HepG2 (cell line): Measurements from ENCODE around the gene SLC13A5. TPM values are rescaled to one million over a fixed set of nuclear protein-coding genes. Genes with fewer than 3 reads are reported as not detected.

Source experiments
- ATAC-seq: fragments of 200-7000 bp; cut with Tn5 transposase; 3 replicates; pipeline ENCODE4 v1.9.1; 2020; ENCODE audit warnings: mild to moderate bottlenecking, moderate library complexity
- BruUV-seq: library from RNA; stranded (reverse); fragments of 400-500 nt; replicated peaks from 2 replicates; lab custom pipeline; 2021; lab: Mats Ljungman, UMichigan
- CTCF ChIA-PET: fragments of 300-600 bp; formaldehyde crosslinking; extraction: SDS; loops from one replicate; lab custom pipeline; 2021; ENCODE audit warnings: low total read pairs, inconsistent platforms, low intra/inter-chr PET ratio; lab: Yijun Ruan, JAX
- POLR2A ChIA-PET: fragments of 350-600 bp; sonication (Branson Sonifier 250); formaldehyde crosslinking; loops from one replicate; lab custom pipeline; 2020; ENCODE audit warnings: antibody characterized with exemption, inconsistent platforms; lab: Yijun Ruan, JAX
- DNase-seq: peaks from one replicate; pipeline ENCODE4 v3.0.0-alpha.2; 2015; ENCODE audit warnings: low spot score
- FAIRE-seq: peaks from 3 replicates; lab custom pipeline; 2011; peaks lifted over from hg19 to GRCh38; lab: Jason Lieb, UNC
- H2AFZ ChIP-seq: one replicate; pipeline ENCODE4 v1.6.1; 2011; ENCODE audit warnings: low read length, inconsistent platforms
- H3K27ac ChIP-seq: fragments of 300-600 bp; 3 replicates; pipeline ENCODE4 v1.8.0; 2011; ENCODE audit warnings: mixed run types, mild to moderate bottlenecking, mixed read lengths, low read length, inconsistent platforms; ENCODE audit not compliant: insufficient read depth; ENCODE audit errors: extremely low read length
- H3K27me3 ChIP-seq, 2 experiments: fragments of 200-600 bp in 1 of 2; 2 replicates in 1 of 2; 3 replicates in 1 of 2; pipeline versions ENCODE4 v1.6.0 to v1.8.0; 2011; ENCODE audit warnings: low read length in 2 of 2, mild to moderate bottlenecking in 2 of 2, moderate library complexity in 2 of 2, inconsistent platforms in 1 of 2; ENCODE audit not compliant: insufficient read depth in 2 of 2, control insufficient read depth in 1 of 2
- H3K36me3 ChIP-seq, 2 experiments: fragments of 200-600 bp in 1 of 2; replicated peaks in 1 of 2; 2 replicates in 1 of 2; 3 replicates in 1 of 2; pipeline versions ENCODE4 v1.5.1 to v1.8.0; 2011; ENCODE audit warnings: low read length in 2 of 2, inconsistent platforms in 1 of 2; ENCODE audit not compliant: insufficient read depth in 2 of 2, control insufficient read depth in 1 of 2
- H3K4me1 ChIP-seq: 2 replicates; pipeline ENCODE4 v1.5.1; 2012; ENCODE audit warnings: low read length, inconsistent platforms; ENCODE audit not compliant: insufficient read depth
- H3K4me2 ChIP-seq: 2 replicates; pipeline ENCODE4 v1.6.0; 2011; ENCODE audit warnings: low read depth, low read length, inconsistent platforms
- H3K4me3 ChIP-seq, 3 experiments: fragments of 200-600 bp in 1 of 3; sonication (generic), shearing (Covaris generic) in 1 of 3; replicated peaks in 1 of 3; 2 replicates each; pipeline ENCODE4 v1.5.1; 2011 to 2016; ENCODE audit warnings: low read length in 3 of 3, inconsistent platforms in 2 of 3, low read depth in 2 of 3, mild to moderate bottlenecking in 2 of 3, control low read depth in 1 of 3, mixed read lengths in 1 of 3; ENCODE audit not compliant: insufficient read depth in 1 of 3
- H3K79me2 ChIP-seq: one replicate; pipeline ENCODE4 v1.6.1; 2011; ENCODE audit warnings: low read length, inconsistent platforms; ENCODE audit not compliant: insufficient read depth
- H3K9ac ChIP-seq: 2 replicates; pipeline ENCODE4 v1.6.0; 2011; ENCODE audit warnings: mild to moderate bottlenecking, low read depth, low read length, inconsistent platforms; ENCODE audit not compliant: insufficient read depth
- H3K9me3 ChIP-seq: 2 replicates; pipeline ENCODE4 v1.5.1; 2012; ENCODE audit warnings: mild to moderate bottlenecking, low read length
- H4K20me1 ChIP-seq: 2 replicates; pipeline ENCODE4 v1.6.0; 2011; ENCODE audit warnings: inconsistent platforms, mild to moderate bottlenecking, low read length, moderate library complexity; ENCODE audit not compliant: insufficient read depth
- BRCA1 ChIP-seq: sonication (generic); formaldehyde crosslinking; IDR thresholded peaks from 2 replicates; pipeline ENCODE4 v1.4.0; 2020; ENCODE audit warnings: missing genetic modification reagents
- CCDC6 ChIP-seq: sonication (generic); formaldehyde crosslinking; IDR thresholded peaks from 2 replicates; pipeline ENCODE4 v1.8.1; 2022; ENCODE audit warnings: mild to moderate bottlenecking, missing genetic modification reagents, moderate library complexity
- EEA1 ChIP-seq: sonication (generic); formaldehyde crosslinking; IDR thresholded peaks from 2 replicates; pipeline ENCODE4 v1.5.1; 2020; ENCODE audit warnings: mild to moderate bottlenecking, missing genetic modification reagents, borderline replicate concordance
- MED1 ChIP-seq: sonication (generic); formaldehyde crosslinking; IDR thresholded peaks from 2 replicates; pipeline ENCODE4 v1.4.0; 2020; ENCODE audit warnings: missing genetic modification reagents
- ZC3H13 ChIP-seq: sonication (generic); formaldehyde crosslinking; IDR thresholded peaks from 2 replicates; pipeline ENCODE4 v1.8.1; 2023; ENCODE audit warnings: mild to moderate bottlenecking, missing genetic modification reagents, moderate library complexity
- ZFX ChIP-seq: sonication (generic); formaldehyde crosslinking; IDR thresholded peaks from 2 replicates; pipeline ENCODE4 v1.4.0; 2020; ENCODE audit warnings: mild to moderate bottlenecking, low read depth, missing genetic modification reagents, moderate library complexity
- WGBS: methylation state at CpG from one replicate; pipeline ENCODE4 v1.1.6; 2017; ENCODE audit warnings: low lambda C conversion rate; 5-methylcytosine and 5-hydroxymethylcytosine counted together
- in situ Hi-C: cut with HindIII; loops from 2 replicates; pipeline ENCODE4 v1.10.0; 2017; ENCODE audit warnings: low pct_unique_long_range_greater_than_20kb; ENCODE audit not compliant: extremely low pct_ligation_motif_present
- intact Hi-C: fragments of 100-400 bp; cut with micrococcal nuclease; formaldehyde crosslinking; loops from one replicate; pipeline ENCODE4 v1.10.0; 2022; ENCODE audit not compliant: unreplicated experiment
- polyA plus RNA-seq, 8 experiments: library from polyadenylated mRNA; depleted of rRNA in 3 of 8; stranded (reverse) in 7 of 8; unstranded in 1 of 8; fragments of >200 nt; fragmentation: Illumina TruSeq in 4 of 8; extraction: Trizol in 4 of 8; gene quantifications; 2 replicates each; pipeline versions ENCODE4 v1.2.1 to v1.2.3, GENCODE V29; 2011 to 2016; ENCODE audit warnings: low read depth in 4 of 8, missing spikeins in 1 of 8, mixed read lengths in 1 of 8; ENCODE audit not compliant: insufficient read depth in 1 of 8
- total RNA-seq, 5 experiments: library from RNA; depleted of rRNA; stranded (reverse); fragments of >200 nt; fragmentation: Illumina TruSeq; extraction: Trizol; gene quantifications; 2 replicates each; pipeline ENCODE4 v1.2.3, GENCODE V29; 2016; ENCODE audit warnings: low read depth in 1 of 5
- TF ChIP-seq, protein P1 (sequence below): sonication (generic); formaldehyde crosslinking; IDR thresholded peaks from 2 replicates; pipeline ENCODE4 v1.9.0; 2022; ENCODE audit warnings: missing genetic modification reagents, mild to moderate bottlenecking, borderline replicate concordance
- TF ChIP-seq, protein P2 (sequence below): sonication (generic); formaldehyde crosslinking; IDR thresholded peaks from 2 replicates; pipeline ENCODE4 v1.4.0; 2020; ENCODE audit warnings: missing genetic modification reagents
- TF ChIP-seq, protein P3 (sequence below): sonication (generic); formaldehyde crosslinking; IDR thresholded peaks from 2 replicates; pipeline ENCODE4 v1.4.0; 2020; ENCODE audit warnings: missing genetic modification reagents, low read depth, mild to moderate bottlenecking, borderline replicate concordance
- TF ChIP-seq, protein P4 (sequence below): IDR thresholded peaks from 2 replicates; pipeline ENCODE4 v1.6.1; 2018; ENCODE audit warnings: missing genetic modification reagents, mild to moderate bottlenecking, missing compliant biosample characterization
- TF ChIP-seq, protein P5 (sequence below): IDR thresholded peaks from 2 replicates; pipeline ENCODE4 v1.6.1; 2012; ENCODE audit warnings: inconsistent platforms
- TF ChIP-seq, protein P6 (sequence below): sonication (generic); formaldehyde crosslinking; IDR thresholded peaks from 2 replicates; pipeline ENCODE4 v1.5.0; 2020; ENCODE audit warnings: missing genetic modification reagents

SLC13A5 gene
- total and polyA plus RNA-seq, 2 of the 13 experiments (the other 11 are each of a cell fraction or from before 2014, with no cell fraction given) = 42.8 to 310 TPM

DNA sequence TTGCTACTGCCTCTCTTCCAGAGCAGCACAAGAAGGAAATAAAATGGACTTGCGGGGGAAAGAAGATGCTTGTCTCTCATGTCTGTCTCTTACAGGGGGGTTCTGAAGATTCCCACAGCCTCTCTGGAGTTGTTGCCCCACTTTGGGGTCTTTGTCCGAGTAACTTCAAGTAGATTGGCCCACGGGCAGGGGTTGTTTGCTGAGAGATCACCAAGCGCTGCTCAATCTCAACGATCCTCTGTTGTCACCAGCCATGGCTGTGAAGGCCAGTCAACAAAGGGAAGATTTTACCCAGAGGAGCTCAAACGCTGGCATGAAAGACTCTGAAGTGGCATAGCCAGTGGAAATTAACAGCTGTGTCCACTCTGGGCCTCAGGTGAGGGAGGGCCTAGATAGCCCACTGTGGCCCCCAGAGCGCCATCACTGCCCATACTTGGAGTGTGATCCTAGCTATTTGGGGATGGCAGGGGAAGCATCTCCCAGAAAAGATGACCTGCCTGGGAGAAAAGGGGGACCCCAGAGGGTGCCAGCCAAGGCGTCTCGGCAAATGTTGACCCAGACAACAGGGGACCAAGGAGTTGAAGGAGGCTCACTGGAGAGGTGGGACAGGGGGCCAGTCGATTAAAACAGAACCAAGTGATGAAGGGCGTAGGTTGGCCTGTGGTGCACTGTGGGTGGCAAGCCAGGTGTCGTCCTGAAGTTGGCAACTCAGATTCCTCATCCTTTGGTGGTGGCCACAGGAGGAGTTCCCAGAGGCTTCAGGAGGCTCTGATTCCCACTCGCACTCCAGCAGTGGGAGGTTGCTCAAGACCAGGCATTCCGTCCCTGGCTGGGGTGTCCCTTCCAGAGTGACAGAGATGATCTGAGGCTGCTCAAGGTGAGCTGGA lies 28.0 kb downstream of the SLC13A5 start (continued):
- TF ChIP-seq ZFX (CRISPR knock-in tag) (0 out of 2 replicates have a peak, but pooled peaks have one; percentile 11), EEA1 (no peak)

DNA sequence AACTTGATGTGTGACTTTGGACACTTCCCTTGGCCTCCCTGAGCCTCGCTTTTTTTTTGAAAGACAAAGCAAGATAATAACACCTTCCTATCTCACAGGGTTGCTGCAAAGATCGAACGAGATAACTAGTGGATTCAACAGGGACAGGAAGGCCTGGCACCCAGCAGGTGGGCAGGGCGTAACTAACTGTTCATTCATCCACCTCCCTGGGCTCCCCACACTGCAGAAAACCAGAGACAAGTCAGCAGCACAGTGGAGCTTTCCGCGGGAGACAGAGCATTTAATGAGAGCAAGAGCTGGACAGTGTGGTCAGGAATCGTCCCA lies 28.7 kb downstream of the SLC13A5 start:
- H3K79me2 ChIP-seq = no peaks in the 10 kb centered on the region
- 76% methylated on average over 7 of the region's 7 CpGs for whole genome bisulfite sequencing
- H3K4me2 ChIP-seq = no peak overlapping the region
- H3K36me3 ChIP-seq = peaks cover 0 to 13% of the 10 kb centered on the region in 2 experiments; a peak in 3 of 5 replicates
- DNase-seq = no peak
- no peak overlapping the region for H3K4me3 ChIP-seq
- FAIRE-seq = no peak
- peak overlapping the region; percentile 36 for H3K27ac ChIP-seq
- no peaks in the 10 kb centered on the region for H4K20me1 ChIP-seq
- H3K9me3 ChIP-seq = no peaks in the 10 kb centered on the region
- H3K4me1 ChIP-seq = peaks cover 68% of the 10 kb centered on the region
- ChIA-PET POLR2A (interaction anchor here (5.8 to 7.7 kb wide), 2 partner anchors 15 to 27 kb away, joined by 96 to 265 read pairs; partner anchors contain the start of gene SLC13A5), CTCF (no interaction called here)
- in situ Hi-C loops (no loop called here), intact Hi-C loops (no loop called here)
- no peak overlapping the region for H3K9ac ChIP-seq
- no peak for ATAC-seq
- H3K27me3 ChIP-seq = no peaks in the 10 kb centered on the region
- no peak overlapping the region for H2AFZ ChIP-seq
- BruUV-seq = no TSS peak
- TF ChIP-seq, protein P1, sequence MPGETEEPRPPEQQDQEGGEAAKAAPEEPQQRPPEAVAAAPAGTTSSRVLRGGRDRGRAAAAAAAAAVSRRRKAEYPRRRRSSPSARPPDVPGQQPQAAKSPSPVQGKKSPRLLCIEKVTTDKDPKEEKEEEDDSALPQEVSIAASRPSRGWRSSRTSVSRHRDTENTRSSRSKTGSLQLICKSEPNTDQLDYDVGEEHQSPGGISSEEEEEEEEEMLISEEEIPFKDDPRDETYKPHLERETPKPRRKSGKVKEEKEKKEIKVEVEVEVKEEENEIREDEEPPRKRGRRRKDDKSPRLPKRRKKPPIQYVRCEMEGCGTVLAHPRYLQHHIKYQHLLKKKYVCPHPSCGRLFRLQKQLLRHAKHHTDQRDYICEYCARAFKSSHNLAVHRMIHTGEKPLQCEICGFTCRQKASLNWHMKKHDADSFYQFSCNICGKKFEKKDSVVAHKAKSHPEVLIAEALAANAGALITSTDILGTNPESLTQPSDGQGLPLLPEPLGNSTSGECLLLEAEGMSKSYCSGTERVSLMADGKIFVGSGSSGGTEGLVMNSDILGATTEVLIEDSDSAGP (CRISPR knock-in tag) = peak; percentile 3
- TF ChIP-seq ZC3H13 (CRISPR knock-in tag) = peak; percentile 88
- 0 out of 2 replicates have a peak, but pooled peaks have one; percentile 23 for TF ChIP-seq BRCA1 (CRISPR knock-in tag)
- TF ChIP-seq, protein P2, sequence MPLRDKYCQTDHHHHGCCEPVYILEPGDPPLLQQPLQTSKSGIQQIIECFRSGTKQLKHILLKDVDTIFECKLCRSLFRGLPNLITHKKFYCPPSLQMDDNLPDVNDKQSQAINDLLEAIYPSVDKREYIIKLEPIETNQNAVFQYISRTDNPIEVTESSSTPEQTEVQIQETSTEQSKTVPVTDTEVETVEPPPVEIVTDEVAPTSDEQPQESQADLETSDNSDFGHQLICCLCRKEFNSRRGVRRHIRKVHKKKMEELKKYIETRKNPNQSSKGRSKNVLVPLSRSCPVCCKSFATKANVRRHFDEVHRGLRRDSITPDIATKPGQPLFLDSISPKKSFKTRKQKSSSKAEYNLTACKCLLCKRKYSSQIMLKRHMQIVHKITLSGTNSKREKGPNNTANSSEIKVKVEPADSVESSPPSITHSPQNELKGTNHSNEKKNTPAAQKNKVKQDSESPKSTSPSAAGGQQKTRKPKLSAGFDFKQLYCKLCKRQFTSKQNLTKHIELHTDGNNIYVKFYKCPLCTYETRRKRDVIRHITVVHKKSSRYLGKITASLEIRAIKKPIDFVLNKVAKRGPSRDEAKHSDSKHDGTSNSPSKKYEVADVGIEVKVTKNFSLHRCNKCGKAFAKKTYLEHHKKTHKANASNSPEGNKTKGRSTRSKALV (CRISPR knock-in tag) = no peak
- TF ChIP-seq, protein P3, sequence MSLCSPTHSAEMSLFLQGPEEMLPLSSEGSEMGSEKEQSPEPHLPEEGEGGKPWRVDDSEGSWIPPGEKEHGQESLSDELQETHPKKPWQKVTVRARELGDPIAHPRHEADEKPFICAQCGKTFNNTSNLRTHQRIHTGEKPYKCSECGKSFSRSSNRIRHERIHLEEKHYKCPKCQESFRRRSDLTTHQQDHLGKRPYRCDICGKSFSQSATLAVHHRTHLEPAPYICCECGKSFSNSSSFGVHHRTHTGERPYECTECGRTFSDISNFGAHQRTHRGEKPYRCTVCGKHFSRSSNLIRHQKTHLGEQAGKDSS = peak; percentile 64; the same call in 1 of the 2 replicates
- TF ChIP-seq MED1 (CRISPR knock-in tag) = peak; percentile 50
- TF ChIP-seq, protein P4, sequence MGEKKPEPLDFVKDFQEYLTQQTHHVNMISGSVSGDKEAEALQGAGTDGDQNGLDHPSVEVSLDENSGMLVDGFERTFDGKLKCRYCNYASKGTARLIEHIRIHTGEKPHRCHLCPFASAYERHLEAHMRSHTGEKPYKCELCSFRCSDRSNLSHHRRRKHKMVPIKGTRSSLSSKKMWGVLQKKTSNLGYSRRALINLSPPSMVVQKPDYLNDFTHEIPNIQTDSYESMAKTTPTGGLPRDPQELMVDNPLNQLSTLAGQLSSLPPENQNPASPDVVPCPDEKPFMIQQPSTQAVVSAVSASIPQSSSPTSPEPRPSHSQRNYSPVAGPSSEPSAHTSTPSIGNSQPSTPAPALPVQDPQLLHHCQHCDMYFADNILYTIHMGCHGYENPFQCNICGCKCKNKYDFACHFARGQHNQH (CRISPR knock-in tag) = 0 out of 2 replicates have a peak, but pooled peaks have one; percentile 8
- TF ChIP-seq, protein P5, sequence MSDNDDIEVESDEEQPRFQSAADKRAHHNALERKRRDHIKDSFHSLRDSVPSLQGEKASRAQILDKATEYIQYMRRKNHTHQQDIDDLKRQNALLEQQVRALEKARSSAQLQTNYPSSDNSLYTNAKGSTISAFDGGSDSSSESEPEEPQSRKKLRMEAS = 0 out of 2 replicates have a peak, but pooled peaks have one; percentile 13
- TF ChIP-seq CCDC6 (CRISPR knock-in tag) = 0 out of 2 replicates have a peak, but pooled peaks have one; percentile 51
- TF ChIP-seq, protein P6, sequence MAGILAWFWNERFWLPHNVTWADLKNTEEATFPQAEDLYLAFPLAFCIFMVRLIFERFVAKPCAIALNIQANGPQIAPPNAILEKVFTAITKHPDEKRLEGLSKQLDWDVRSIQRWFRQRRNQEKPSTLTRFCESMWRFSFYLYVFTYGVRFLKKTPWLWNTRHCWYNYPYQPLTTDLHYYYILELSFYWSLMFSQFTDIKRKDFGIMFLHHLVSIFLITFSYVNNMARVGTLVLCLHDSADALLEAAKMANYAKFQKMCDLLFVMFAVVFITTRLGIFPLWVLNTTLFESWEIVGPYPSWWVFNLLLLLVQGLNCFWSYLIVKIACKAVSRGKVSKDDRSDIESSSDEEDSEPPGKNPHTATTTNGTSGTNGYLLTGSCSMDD (CRISPR knock-in tag) = no peak
